HG02840 (cell line): ENCODE results near the gene WRAP73.

Experiments
- ATAC-seq: cut with Tn5 transposase; IDR thresholded peaks from one replicate; pipeline ENCODE4 v1.9.1; 2021; ENCODE audit warnings: mild to moderate bottlenecking, moderate library complexity, moderate number of reproducible peaks; ENCODE audit not compliant: unreplicated experiment, low FRiP score

The WRAP73 gene

GRCh38 chr1:3649342-3650247 is at the start of gene WRAP73:
TSS of gene WRAP73 (minus strand) at chr1:3650103. CDS start at chr1:3649999, 104 bp downstream.
- peak; percentile 85 for ATAC-seq

GRCh38 chr1:3699596-3699995 is 49.7 kb upstream of the WRAP73 start:
- ATAC-seq = no peak

DNA sequence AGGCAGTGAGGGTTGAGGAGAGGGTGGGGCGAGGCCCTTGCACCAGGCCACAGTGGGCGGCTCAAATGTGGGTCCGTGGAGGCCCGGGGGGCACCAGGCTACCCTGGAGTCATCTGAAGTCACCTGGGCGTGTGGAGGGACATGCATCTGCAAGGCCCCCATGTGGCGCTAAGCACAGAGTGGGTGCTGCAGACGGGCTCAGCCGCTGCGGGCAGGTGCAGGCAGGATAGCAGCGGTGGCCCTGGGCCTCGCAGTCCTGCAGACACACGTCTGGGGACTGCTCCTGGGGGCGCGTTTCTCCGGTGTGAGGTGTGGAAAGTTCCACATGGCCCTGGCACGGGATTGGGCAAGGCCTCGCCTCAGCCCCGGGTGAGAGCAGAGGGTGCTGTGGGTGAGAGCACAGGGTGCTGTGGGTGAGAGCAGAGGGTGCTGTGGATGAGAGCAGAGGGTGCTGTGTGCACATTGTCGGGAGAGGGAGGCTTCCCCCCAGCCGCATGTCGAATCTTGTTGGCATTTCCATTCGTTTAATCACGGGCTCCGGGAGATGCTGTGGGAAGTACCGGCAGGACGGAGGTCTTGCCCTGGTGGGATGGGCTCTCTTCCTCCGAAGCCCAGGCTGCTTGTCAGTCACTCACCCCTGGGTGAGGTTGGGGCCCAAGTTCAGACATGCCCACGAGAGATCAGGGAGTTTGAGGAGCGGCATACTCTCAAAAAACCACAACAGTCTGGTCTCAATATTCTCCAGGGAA is 48.9 kb upstream of the WRAP73 start:
- no peak for ATAC-seq

DNA sequence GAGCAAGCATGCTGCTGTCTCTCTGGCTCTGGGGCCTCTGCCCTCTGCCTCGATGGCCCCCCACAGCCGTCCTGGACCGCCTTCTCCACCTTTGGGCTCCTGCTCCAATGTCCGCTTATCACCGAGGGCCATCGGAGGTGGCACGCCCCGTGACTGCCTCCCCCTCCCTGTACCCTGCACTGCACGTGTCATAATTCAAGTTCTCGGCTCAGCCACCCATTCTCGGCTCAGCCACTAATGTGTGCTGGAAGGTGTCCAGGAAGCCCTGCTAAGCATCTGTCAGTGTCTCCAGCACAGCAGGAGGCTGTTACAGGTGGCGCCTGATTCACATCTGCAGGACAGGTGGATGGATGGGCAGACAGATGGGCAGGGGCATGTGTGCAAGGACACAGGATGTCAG is 47.9 kb upstream of the WRAP73 start:
- ATAC-seq = no peak

DNA sequence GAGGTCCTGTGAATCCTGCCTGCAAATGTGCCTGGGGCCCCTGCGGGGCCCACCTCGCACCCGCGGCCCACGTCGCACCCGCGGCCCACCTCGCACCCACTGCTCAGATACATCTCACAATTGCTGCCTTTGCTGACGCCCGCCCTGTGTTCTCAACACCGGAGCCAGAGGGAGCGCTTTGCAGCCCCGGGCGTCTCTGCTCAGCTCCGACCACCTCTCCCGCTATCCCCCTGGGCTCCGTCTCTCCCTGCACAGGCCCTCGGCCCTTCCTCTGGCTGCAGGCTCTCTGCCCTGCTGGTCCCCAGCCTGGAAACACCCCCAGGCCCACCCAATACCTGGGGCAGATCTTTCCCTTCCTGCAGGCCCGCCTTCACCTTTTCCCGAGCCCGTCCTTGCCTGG is 47.2 kb upstream of the WRAP73 start:
- ATAC-seq = no peak

- ATAC-seq = no peak
Observed at GRCh38 chr1:3696689-3697088, 46.8 kb upstream of the WRAP73 start.

- no peak for ATAC-seq
Observed at GRCh38 chr1:3695326-3696217, 45.7 kb upstream of the WRAP73 start.

DNA sequence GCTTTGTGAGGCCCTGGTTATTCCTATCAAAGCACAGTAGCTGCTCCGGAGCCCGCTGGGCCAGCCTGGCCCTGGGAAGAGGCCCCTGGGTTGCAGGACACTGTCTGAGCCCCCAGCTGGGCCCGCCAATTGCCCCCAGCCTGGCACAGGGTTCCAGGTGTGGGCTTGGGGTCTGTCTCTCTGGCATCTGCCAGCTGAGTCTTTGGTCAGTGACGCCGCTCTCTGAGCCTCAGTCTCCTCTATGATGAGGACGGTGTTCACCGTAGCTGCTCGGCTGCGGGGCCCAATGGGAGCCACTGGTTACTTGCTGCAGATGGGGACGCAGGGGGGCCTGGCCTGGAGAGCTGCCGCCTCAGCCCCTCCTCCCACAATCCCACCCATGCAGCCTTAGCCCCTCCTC is 43.4 kb upstream of the WRAP73 start:
- no peak for ATAC-seq

DNA sequence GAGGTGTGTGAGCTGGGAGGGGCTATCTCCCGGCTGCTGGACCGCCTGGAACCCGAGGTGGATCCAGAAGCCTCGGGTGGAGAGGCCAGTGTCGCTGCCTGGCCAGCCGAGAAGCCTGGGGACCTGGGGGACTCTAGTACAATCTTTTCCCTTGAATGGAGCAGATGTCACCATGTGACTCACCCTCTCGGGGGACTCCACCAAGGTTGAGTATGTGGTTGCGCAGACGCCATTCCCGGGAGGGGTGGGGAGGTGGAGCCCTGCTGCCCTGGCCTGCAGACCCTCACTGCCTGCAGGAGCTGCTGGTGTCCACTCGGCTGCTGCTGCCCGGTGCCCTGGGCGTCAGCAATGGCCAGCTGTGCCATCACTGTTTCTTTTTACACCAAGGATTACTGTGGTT is 42.7 kb upstream of the WRAP73 start:
- no peak for ATAC-seq

- ATAC-seq = no peak
Observed at GRCh38 chr1:3691421-3692204, 41.7 kb upstream of the WRAP73 start.

DNA sequence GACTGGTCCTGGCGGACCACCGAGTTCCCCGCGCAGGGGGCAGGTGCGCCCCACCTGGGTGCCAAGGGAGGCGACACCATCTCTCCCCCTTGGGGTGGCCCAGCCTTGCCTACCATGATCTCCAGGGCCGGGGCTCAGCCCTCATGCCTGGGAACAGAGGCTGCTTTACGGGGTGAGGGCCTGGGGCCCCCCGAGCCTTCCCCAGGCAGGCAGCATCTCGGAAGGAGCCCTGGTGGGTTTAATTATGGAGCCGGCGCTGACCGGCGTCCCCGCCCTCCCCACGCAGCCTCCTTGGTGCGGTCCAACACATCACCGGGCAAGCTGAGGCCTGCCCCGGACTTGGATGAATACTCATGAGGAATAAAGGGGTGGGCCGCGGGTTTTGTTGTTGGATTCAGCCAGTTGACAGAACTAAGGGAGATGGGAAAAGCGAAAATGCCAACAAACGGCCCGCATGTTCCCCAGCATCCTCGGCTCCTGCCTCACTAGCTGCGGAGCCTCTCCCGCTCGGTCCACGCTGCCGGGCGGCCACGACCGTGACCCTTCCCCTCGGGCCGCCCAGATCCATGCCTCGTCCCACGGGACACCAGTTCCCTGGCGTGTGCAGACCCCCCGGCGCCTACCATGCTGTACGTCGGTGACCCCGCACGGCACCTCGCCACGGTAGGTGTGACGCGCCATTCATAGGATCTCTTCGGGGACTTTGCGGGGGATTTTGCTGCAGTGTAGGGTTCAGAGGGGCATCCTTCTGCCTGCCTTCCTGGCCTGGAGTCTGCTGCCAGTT is 40.6 kb upstream of the WRAP73 start:
- ATAC-seq = no peak

- no peak for ATAC-seq
Observed at GRCh38 chr1:3689138-3689750, 39.3 kb upstream of the WRAP73 start.

DNA sequence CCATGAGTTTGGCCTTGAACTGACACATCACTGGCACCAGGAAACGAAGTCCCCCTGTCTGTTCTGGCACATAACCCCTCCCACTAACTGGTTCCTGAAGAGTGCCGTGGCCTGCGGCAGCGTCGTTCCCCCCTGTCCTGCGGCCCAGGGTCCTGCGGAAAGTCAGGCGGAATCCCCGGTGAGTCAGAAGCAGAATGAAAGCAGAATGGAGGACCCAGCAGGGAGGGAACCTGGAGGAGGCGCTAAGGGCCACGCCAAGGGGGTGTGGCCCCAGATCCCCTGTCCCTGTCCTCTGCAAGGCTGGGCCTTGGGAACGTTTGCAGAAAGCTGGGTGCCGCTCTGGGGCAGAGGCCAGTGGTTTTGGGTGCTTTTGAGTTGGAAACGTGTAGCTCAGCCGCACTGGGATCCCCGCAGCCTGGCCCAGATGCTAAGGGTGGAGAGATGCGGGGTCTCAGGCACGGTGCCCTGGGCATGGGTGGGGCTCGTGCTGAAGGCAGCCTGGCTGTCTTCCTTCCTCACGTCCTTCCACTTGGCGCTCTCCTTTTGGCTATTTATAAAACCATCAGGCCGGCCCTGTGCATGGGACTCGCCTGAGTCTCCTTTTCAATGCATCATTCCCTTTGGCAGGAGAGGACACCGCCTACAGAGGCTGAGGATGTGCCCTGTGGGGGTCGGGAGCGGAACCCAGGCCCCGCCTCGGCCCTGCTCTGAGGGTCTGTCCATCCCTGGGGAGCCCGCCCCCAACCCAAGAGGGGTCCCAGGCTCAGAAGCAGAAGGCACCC is 38.6 kb upstream of the WRAP73 start:
- ATAC-seq = no peak

- no peak for ATAC-seq
Observed at GRCh38 chr1:3687504-3687903, 37.6 kb upstream of the WRAP73 start.

GRCh38 chr1:3685906-3686305 is 36.0 kb upstream of the WRAP73 start:
- ATAC-seq = no peak

DNA sequence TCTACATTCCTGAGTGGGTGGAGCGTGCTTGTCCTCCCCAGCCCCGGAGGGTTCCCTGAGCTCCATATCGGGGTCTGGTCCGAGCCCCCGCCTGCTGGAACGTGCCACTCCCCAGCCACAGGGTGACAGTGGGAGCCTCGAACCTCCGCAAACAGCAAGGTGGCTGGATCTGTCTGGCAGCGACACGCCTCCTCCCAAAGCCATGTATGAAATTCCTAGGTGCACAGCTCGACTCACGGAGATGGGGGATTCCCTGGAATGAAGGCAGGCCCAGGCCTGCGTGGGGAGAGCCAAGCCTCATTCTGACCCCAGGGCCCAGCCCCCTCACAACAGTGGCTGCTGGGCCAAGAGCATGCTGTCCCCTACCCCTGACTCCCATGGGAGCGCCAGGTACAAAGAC is 35.3 kb upstream of the WRAP73 start:
- no peak for ATAC-seq

DNA sequence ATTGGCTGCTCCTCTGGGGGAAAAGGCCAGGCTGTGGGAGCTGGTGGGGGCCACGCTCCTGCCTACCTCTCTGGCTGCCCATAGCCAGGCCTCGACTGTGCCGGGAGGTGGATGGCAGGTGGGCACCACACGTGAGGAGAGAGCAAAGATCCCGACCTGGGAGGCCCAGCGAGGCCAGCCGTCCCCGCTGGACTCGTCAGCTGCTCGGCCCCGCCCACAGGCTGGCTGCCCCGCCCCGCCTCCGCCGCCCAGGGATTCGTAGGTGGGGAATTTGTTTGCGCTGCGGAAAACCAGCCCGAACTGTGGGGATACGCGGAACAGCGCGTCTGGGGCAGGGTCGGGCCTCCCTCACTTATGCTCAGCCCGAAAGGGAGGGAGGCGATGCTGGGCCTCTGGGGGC is 34.1 kb upstream of the WRAP73 start:
- ATAC-seq = no peak

DNA sequence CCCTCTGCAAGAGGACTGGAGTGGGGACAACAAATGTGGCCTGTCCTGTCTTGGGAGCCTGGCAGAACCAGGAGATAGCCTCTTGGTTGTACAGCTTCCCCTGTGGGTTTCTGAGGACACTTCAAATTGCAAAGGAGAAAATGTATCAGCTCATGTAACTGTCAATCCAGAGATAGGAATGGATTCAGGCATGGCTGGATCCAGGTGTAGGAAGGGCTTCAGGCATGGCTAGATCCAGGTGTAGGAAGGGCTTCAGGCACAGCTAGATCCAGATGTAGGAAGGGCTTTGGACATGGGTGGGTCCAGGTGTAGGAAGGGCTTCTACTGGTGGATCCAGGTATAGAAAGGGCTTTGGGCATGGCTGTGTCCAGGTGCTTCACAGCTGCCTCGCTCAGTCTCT is 33.3 kb upstream of the WRAP73 start:
- no peak for ATAC-seq
